HEK293 (cell line): ENCODE data around the gene VPS11.

ENCODE experiments used
- ELK4 ChIP-seq: IDR thresholded peaks from 2 replicates; pipeline ENCODE4 v1.6.1; 2011; ENCODE audit warnings: mild to moderate bottlenecking, low read depth, low read length, borderline replicate concordance
- KLF16 ChIP-seq: fragments of 450-650 bp; formaldehyde crosslinking; IDR thresholded peaks from 2 replicates; pipeline ENCODE4 v1.5.1; 2017; ENCODE audit warnings: missing biosample characterization, missing genetic modification characterization
- PRDM1 ChIP-seq: fragments of 450-650 bp; formaldehyde crosslinking; IDR thresholded peaks from 2 replicates; pipeline ENCODE4; 2016; ENCODE audit warnings: missing biosample characterization, missing genetic modification characterization
- RBAK ChIP-seq: fragments of 450-650 bp; formaldehyde crosslinking; IDR thresholded peaks from 2 replicates; pipeline ENCODE4 v1.5.1; 2016; ENCODE audit warnings: missing biosample characterization, missing genetic modification characterization
- TRIM28 ChIP-seq: IDR thresholded peaks from 2 replicates; pipeline ENCODE4 v1.6.1; 2011; ENCODE audit warnings: low read length, control low read depth, borderline replicate concordance
- YY1 ChIP-seq: fragments of 450-650 bp; formaldehyde crosslinking; IDR thresholded peaks from 2 replicates; pipeline ENCODE4 v1.5.1; 2018; ENCODE audit warnings: missing biosample characterization, missing genetic modification characterization
- ZBTB10 ChIP-seq: fragments of 450-650 bp; formaldehyde crosslinking; IDR thresholded peaks from 2 replicates; pipeline ENCODE4 v1.5.1; 2016; ENCODE audit warnings: missing biosample characterization, missing genetic modification characterization
- ZBTB20 ChIP-seq: fragments of 450-650 bp; formaldehyde crosslinking; IDR thresholded peaks from 2 replicates; pipeline ENCODE4 v1.5.1; 2016; ENCODE audit warnings: missing biosample characterization, missing genetic modification characterization
- ZBTB21 ChIP-seq: fragments of 450-650 bp; formaldehyde crosslinking; IDR thresholded peaks from 2 replicates; pipeline ENCODE4 v1.5.1; 2017; ENCODE audit warnings: missing biosample characterization, missing genetic modification characterization
- ZBTB48 ChIP-seq: fragments of 450-650 bp; formaldehyde crosslinking; IDR thresholded peaks from 2 replicates; pipeline ENCODE4 v1.5.1; 2016; ENCODE audit warnings: missing biosample characterization, missing genetic modification characterization
- ZBTB6 ChIP-seq: fragments of 450-650 bp; formaldehyde crosslinking; IDR thresholded peaks from 2 replicates; pipeline ENCODE4 v1.5.1; 2017; ENCODE audit warnings: missing biosample characterization, missing genetic modification characterization
- ZBTB7A ChIP-seq: fragments of 450-650 bp; formaldehyde crosslinking; IDR thresholded peaks from 2 replicates; pipeline ENCODE4 v1.5.1; 2016; ENCODE audit warnings: low read depth, missing biosample characterization, missing genetic modification characterization
- ZBTB8A ChIP-seq: fragments of 450-650 bp; formaldehyde crosslinking; IDR thresholded peaks from 2 replicates; pipeline ENCODE4 v1.5.1; 2016; ENCODE audit warnings: missing biosample characterization, missing genetic modification characterization
- ZFP69B ChIP-seq: fragments of 450-650 bp; formaldehyde crosslinking; IDR thresholded peaks from 2 replicates; pipeline ENCODE4 v1.5.1; 2016; ENCODE audit warnings: missing biosample characterization, missing genetic modification characterization
- ZNF132 ChIP-seq: fragments of 450-650 bp; formaldehyde crosslinking; IDR thresholded peaks from 2 replicates; pipeline ENCODE4 v1.5.1; 2017; ENCODE audit warnings: missing biosample characterization, missing genetic modification characterization, borderline replicate concordance
- ZNF184 ChIP-seq: fragments of 450-650 bp; IDR thresholded peaks from 2 replicates; pipeline ENCODE4 v1.5.1; 2018; ENCODE audit warnings: missing biosample characterization, mild to moderate bottlenecking, missing genetic modification characterization
- ZNF214 ChIP-seq: fragments of 450-650 bp; formaldehyde crosslinking; IDR thresholded peaks from 2 replicates; pipeline ENCODE4 v1.5.1; 2017; ENCODE audit warnings: missing biosample characterization, mild to moderate bottlenecking, missing genetic modification characterization, borderline replicate concordance
- ZNF311 ChIP-seq: fragments of 450-650 bp; formaldehyde crosslinking; IDR thresholded peaks from 2 replicates; pipeline ENCODE4 v1.5.1; 2017; ENCODE audit warnings: missing biosample characterization, missing genetic modification characterization, borderline replicate concordance
- ZNF335 ChIP-seq: fragments of 450-650 bp; formaldehyde crosslinking; conservative IDR thresholded peaks from 2 replicates; pipeline ENCODE4 v1.5.1; 2016; ENCODE audit warnings: missing biosample characterization, missing genetic modification characterization
- ZNF398 ChIP-seq: fragments of 450-650 bp; formaldehyde crosslinking; IDR thresholded peaks from 2 replicates; pipeline ENCODE4 v1.5.1; 2017; ENCODE audit warnings: missing biosample characterization, missing genetic modification characterization
- ZNF473 ChIP-seq: fragments of 450-650 bp; formaldehyde crosslinking; IDR thresholded peaks from 2 replicates; pipeline ENCODE4 v1.5.1; 2017; ENCODE audit warnings: missing biosample characterization, missing genetic modification characterization
- ZNF513 ChIP-seq: fragments of 450-650 bp; IDR thresholded peaks from 2 replicates; pipeline ENCODE4 v1.5.1; 2018; ENCODE audit warnings: missing biosample characterization, missing genetic modification characterization
- ZNF580 ChIP-seq: fragments of 450-650 bp; formaldehyde crosslinking; IDR thresholded peaks from 2 replicates; pipeline ENCODE4 v1.5.1; 2016; ENCODE audit warnings: missing biosample characterization, missing genetic modification characterization
- ZNF596 ChIP-seq: fragments of 450-650 bp; IDR thresholded peaks from 2 replicates; pipeline ENCODE4 v1.5.0; 2018; ENCODE audit warnings: missing biosample characterization, mild to moderate bottlenecking, missing genetic modification characterization, moderate library complexity
- ZNF600 ChIP-seq: fragments of 450-650 bp; formaldehyde crosslinking; IDR thresholded peaks from 2 replicates; pipeline ENCODE4 v1.5.1; 2016; ENCODE audit warnings: missing biosample characterization, missing genetic modification characterization
- ZNF621 ChIP-seq: fragments of 450-650 bp; formaldehyde crosslinking; IDR thresholded peaks from 2 replicates; pipeline ENCODE4 v1.5.1; 2017; ENCODE audit warnings: missing biosample characterization, missing genetic modification characterization
- ZNF626 ChIP-seq: fragments of 450-650 bp; sonication (Bioruptor Pico); formaldehyde crosslinking; IDR thresholded peaks from 2 replicates; pipeline ENCODE4 v1.5.1; 2018; ENCODE audit warnings: missing biosample characterization, missing genetic modification characterization, inconsistent platforms
- ZNF776 ChIP-seq: fragments of 450-650 bp; formaldehyde crosslinking; IDR thresholded peaks from 2 replicates; pipeline ENCODE4 v1.5.0; 2017; ENCODE audit warnings: missing biosample characterization, missing genetic modification characterization, borderline replicate concordance
- ZNF791 ChIP-seq: fragments of 450-650 bp; formaldehyde crosslinking; IDR thresholded peaks from 2 replicates; pipeline ENCODE4 v1.5.1; 2016; ENCODE audit warnings: missing biosample characterization, missing genetic modification characterization
- ZSCAN4 ChIP-seq: fragments of 450-650 bp; formaldehyde crosslinking; IDR thresholded peaks from 2 replicates; pipeline ENCODE4 v1.5.1; 2017; ENCODE audit warnings: missing biosample characterization, missing genetic modification characterization

The VPS11 gene

GRCh38 chr11:119121008-119121810 lies 53.6 kb downstream of the VPS11 start, which contains the start of gene HINFP (continued):
- no peak for TF ChIP-seq ZBTB20 (tag by site-specific recombination)
- TF ChIP-seq ZBTB7A, result 0 out of 2 replicates have a peak, but pooled peaks have one; percentile 59
- peak; percentile 20; the same call in 1 of the 2 replicates for TF ChIP-seq ZNF580
- TF ChIP-seq KLF16 (tag by site-specific recombination), result peak; percentile 45; the same call in 1 of the 2 replicates
- TF ChIP-seq ZNF214 (tag by site-specific recombination), result no peak
- TF ChIP-seq ZBTB21 (tag by site-specific recombination), result 0 out of 2 replicates have a peak, but pooled peaks have one; percentile 19
- TF ChIP-seq ZNF184 (tag by site-specific recombination), result no peak
- no peak for TF ChIP-seq ZNF621
- no peak for TF ChIP-seq ZBTB8A
- TF ChIP-seq ZNF335 (tag by site-specific recombination), result peak; percentile 44
- no peak for TF ChIP-seq ZSCAN4 (tag by site-specific recombination)
- TF ChIP-seq RBAK (tag by site-specific recombination), result no peak
- no peak for TF ChIP-seq ZNF311 (tag by site-specific recombination)
- TF ChIP-seq ZBTB48 (tag by site-specific recombination), result no peak
- peak; percentile 58; the same call in 1 of the 2 replicates for TF ChIP-seq ZFP69B (tag by site-specific recombination)
- TF ChIP-seq ZNF473 (tag by site-specific recombination), result no peak
- no peak for TF ChIP-seq ZNF791 (tag by site-specific recombination)
- TF ChIP-seq ZNF600 (tag by site-specific recombination), result peak; percentile 44; the same call in 1 of the 2 replicates
- peak; percentile 36; the same call in 1 of the 2 replicates for TF ChIP-seq ZBTB6 (tag by site-specific recombination)
- TF ChIP-seq ZNF776 (tag by site-specific recombination), result no peak
- no peak for TF ChIP-seq TRIM28
- TF ChIP-seq ZNF132 (tag by site-specific recombination), result no peak
- TF ChIP-seq ZNF596, result no peak
- peak; percentile 87; the same call in 1 of the 2 replicates for TF ChIP-seq ZBTB10 (tag by site-specific recombination)
- peak; percentile 54; the same call in 1 of the 2 replicates for TF ChIP-seq PRDM1 (tag by site-specific recombination)
- TF ChIP-seq ZNF513 (tag by site-specific recombination), result no peak
- TF ChIP-seq ZNF626, result no peak
- no peak for TF ChIP-seq ZNF398 (tag by site-specific recombination)
- TF ChIP-seq ELK4, result no peak
- no peak for TF ChIP-seq YY1
